Fibroblast of skin of left quadriceps (primary cell): ENCODE results near the gene MCUB.
"Not testable (repeated sequence)": the region's sequence is repeated elsewhere in the genome, so short reads cannot be mapped to it uniquely, and the experiment has no call there.

ENCODE experiments used
- DNase-seq, 2 experiments: peaks; one replicate each; pipeline ENCODE4 v3.0.0-alpha.2; 2013; ENCODE audit warnings: low read depth in 2 of 2

MCUB gene

GRCh38 chr4:109578846-109579245 is 18.8 kb downstream of the MCUB start:
- no peak for DNase-seq

DNA sequence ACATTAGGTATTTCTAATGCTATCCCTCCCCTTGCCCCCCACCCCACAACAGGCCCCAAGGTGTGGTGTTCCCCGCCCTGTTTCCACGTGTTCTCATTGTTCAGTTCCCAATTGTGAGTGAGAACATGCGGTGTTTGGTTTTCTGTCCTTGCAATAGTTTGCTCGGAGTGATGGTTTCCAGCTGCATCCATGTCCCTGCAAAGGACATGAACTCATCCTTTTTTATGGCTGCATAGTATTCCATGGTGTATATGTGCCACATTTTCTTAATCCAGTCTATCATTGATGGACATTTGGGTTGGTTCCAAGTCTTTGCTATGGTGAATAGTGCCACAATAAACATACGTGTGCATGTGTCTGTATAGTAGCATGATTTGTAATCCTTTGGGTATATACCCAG is 20.0 kb downstream of the MCUB start:
- not testable (repeated sequence) for DNase-seq

DNA sequence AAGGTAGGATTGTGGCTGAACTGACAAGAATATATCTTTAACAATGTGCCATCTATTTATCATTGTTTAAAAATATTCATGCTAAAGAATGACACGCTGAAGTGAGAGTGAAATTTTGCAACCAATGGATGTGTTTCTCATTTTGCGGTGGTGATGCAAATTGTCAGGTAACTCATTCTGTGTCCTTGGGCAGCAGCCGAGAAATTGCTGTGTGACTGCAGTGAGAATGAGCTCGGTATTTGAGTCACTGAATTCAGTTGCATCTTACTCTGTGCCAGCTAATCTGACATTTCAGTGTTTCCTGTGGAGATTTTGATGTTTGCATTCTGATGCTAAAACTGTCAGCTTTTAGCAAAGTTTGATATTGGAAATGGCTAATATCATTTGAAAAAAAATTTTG is 28.1 kb downstream of the MCUB start:
- DNase-seq, result no peak

DNA sequence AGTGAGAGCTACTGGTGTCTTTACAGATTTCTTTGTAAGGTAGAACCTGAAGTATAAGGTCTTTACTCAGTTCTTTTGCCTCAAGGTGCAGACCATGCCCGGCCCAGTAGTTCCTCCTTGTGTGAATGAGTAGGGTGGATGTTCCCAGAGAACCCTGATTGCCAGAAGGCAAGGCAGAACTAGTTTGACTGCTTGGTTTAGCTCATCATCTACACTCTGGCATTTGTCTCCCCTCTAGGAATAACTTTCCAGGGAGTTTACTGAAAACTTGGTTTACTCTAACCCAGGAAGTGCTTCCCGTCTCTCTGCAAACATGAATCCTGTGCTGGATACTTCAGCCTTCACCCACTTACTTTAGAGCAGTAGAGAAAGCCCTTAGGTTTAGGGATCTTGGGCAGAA is 29.1 kb downstream of the MCUB start:
- DNase-seq, result no peak

GRCh38 chr4:109589605-109590004 is 29.6 kb downstream of the MCUB start:
- DNase-seq, result no peak

DNA sequence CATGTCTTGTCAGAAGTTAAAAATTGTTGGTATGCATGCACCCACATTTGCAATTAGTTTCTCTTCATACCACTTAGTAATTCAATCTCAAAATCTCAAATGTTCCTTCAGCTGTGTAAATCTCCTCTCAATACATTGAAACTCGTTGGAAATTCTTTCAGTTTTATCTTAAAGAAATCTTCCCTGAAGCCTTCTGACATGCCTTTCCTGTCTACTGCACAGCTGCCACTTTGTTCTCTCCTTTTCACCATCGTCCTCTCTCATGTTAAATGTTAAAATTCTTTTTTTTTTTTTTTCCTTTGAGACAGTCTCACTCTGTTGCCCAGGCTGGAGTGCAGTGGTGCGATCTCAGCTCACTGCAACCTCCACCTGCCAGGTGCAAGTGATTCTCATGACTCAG is 30.9 kb downstream of the MCUB start:
- no peak for DNase-seq

DNA sequence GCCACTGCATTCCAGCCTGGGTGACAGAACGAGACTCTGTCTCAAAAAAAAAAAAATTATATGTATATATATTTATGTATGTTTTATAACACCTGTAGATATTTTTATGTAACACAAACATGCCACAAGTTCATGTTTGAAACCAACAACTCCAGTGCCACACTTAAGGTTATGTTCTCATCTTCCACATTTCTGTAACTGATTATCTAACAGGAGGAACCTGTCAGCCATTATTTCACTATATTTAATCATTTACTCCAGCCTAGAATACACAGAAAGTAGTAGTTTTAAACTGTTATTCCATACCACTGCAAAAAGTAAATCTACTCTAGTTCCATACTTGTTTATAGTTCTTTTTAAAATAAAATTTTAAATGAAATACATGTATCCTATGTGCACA is 32.3 kb downstream of the MCUB start:
- no peak for DNase-seq

- DNase-seq, result not testable (repeated sequence)
Observed at GRCh38 chr4:109595123-109595522, 35.1 kb downstream of the MCUB start.

DNA sequence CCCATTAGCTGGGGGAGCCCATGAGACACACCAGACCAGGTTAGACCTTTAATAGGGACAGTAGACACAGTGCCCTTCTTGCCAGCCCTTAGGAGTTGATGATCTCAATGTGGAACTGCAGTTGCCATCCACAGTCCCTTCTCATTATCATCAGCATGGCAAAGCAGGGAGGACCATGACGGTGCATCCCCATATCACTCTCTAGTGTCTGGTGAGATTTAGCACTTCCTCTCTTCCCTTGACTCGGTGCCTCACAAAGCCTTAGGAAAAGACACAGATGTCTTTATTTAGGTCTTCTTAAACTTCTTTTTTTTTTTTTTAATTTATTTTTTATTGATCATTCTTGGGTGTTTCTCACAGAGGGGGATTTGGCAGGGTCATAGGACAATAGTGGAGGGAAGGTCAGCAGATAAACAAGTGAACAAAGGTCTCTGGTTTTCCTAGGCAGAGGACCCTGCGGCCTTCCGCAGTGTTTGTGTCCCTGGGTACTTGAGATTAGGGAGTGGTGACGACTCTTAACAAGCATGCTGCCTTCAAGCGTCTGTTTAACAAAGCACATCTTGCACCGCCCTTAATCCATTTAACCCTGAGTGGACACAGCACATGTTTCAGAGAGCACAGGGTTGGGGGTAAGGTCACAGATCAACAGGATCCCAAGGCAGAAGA is 36.5 kb downstream of the MCUB start:
- DNase-seq, result not testable (repeated sequence)

- DNase-seq, result no peak
Observed at GRCh38 chr4:109599046-109599652, 39.1 kb downstream of the MCUB start.

DNA sequence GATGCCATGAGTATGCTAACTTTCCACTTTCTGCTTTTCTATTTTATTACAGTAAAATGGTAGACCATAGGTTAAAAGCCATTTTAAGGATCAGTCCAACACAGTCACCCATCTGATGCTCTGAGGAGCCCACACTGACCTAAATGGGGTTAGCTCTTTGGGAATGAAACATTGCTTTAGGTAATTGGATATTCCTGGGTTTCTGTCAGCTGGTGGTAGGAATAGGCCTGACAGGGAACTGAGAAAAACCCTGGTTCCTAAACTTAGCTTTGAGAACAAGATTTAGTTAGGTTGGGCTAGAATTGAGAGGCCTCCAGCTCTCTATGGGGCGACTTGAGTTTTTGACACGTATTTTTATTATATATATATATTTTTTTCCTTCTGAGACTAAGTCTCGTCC is 40.4 kb downstream of the MCUB start:
- no peak for DNase-seq

DNA sequence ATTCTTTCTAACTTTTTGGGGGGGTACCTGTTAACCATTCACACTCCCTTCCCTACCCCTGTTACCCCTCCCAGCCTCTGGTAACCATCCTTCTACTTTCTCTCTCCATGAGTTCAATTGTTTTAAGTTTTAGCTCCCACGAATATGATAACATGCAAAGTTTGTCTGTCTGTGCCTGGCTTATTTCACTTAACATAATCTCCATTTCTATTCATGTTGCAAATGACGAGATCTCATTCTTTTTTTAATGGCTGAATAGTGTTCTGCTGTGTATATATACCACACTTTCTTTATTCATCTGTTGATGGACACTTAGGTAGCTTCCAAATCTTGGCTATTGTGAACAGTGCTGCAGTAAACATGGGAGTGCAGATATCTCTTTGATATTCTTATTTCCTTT is 41.3 kb downstream of the MCUB start:
- DNase-seq, result no peak

DNA sequence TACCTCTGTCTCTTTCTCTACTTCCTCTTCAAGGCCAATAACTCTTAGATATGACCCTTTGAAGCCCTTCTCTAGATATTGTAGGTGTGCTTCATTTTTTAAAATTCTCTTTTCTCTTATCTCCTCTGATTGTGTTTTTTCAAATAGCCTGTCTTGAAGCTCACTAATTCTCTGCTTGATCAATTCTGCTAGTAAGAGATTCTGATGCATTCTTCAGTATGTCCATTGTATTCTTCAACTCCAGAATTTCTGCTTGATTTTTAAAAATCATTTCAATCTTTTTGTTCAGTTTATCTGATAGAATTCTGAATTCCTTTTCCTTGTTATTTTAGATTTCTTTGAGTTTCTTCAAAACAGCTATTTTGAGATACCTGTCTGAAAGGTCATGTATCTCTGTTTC is 47.9 kb downstream of the MCUB start:
- DNase-seq, result no peak

GRCh38 chr4:109608879-109609278 is 48.8 kb downstream of the MCUB start:
- DNase-seq, result no peak

- DNase-seq, result no peak
Observed at GRCh38 chr4:109609431-109609830, 49.4 kb downstream of the MCUB start.

DNA sequence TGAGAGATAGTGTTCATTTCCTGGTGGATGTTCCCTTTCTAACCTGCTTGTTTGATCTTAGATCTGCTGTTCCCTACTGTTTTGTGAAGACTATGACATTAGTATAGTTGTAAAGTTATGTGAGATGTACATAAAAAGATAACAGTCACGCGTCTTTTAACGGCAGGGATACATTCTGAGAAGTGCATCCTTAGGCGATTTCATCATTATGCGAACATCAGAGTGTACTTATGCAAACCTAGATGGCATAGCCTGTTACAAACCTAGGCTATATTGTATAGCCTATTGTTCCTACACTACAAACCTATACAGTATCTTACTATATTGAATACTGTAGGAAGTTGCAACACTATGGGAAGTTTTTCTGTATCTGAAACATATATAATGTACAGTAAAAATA is 50.4 kb downstream of the MCUB start:
- no peak for DNase-seq

GRCh38 chr4:109611045-109611646 is 51.1 kb downstream of the MCUB start:
- no peak for DNase-seq

GRCh38 chr4:109614015-109614414 is 54.0 kb downstream of the MCUB start:
- no peak for DNase-seq

DNA sequence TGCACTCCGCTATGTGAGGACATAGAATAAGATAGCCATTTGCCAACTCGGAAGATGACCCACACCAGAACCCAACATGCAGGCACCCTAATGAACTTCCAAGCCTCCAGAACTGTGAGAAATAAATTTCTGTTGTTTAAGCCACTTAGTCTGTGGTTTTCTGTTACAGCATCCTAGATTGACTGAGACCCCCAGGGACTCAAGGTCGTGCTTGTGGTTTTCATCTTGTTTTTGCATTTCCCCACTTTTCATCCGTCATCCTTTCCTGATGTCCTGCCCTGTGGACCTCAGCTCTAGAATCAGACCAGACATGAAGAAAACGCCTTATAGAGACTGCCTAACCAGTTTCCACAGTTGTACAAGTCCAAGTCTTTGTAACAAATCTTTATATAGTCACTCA is 54.4 kb downstream of the MCUB start:
- no peak for DNase-seq

DNA sequence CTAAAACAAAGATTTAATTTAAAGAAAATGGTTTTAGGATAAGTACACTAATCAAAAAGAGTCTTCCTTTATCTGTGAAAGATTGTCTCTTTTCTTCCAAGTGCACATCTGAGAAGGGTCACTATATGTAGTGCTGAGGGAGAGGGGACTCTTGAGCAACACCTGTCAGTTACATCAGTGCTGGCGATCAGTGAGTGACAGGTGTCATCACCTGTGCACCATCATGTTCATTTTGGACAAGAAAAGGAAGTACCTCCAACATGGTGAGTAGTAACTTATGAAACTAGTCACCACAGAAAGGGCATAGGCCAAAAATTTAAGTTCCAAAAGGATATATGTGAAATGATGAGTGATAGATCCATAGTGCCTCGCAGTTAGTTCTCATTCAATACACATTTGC is 55.7 kb downstream of the MCUB start:
- DNase-seq, result no peak

- no peak for DNase-seq
Observed at GRCh38 chr4:109616243-109616642, 56.2 kb downstream of the MCUB start.

DNA sequence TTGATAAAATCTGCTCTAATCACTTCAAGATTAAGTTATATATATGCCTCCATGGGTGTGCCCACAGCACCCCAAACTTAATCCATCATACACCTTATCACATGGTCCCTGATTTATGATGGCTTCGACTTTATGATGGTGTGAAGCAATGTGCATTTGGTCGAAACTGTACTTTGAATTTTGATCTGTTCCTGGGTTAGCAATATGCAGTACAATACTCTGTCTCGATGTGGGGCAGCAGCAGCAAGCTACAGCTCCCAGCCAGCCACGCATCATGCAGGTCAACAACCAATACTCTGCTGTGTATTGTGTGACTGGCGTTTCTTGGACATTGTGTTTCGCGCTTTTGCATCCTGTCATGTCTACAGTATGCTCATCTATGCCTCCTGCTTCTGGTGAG is 62.6 kb downstream of the MCUB start:
- DNase-seq, result no peak

DNA sequence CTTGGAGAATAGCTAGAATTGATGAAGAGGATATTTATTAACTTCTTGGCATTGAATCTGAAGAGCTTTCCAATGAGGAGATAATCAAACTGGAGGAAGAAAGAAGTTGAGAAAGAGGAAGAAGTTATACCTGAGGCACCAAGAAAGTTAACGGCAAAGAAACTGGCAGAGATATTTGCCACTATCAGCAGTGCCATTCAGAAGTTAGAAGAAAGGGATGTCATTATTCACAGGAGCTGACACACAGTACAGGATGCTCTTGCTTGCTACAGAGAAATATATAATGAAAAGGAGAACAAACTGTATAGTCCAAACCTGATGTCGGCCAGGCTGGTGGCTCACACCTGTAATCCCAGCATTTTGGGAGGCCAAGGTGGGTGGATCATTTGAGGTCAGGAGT is 64.5 kb downstream of the MCUB start:
- no peak for DNase-seq

DNA sequence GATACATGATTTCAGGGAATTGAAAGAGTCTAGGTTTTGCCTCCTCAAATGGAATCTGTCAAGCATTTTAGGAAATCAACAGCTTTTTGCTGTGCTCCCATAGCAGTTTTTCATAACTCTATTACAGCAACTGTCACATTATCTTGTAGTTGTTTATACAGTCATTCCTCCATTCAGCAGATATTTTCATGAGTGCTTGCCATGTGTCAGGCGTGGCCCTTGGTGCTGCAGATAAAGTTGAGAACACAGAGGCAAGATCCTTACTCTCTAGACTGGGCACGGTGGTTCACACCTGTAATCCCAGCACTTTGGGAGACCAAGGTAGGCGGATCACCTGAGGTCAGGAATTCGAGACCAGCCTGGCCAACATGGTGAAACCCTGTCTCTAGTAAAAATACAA is 67.3 kb downstream of the MCUB start:
- no peak for DNase-seq
